HepG2 (cell line): ENCODE data around the gene BAHCC1. TPM values are rescaled to one million over a fixed set of nuclear protein-coding genes. Genes with fewer than 3 reads are reported as not detected.
A peak's percentile ranks its signal among the peaks of the same experiment; 100 is the strongest.

Experiments used
- ATM ChIP-seq: fragments of 450-650 bp; IDR thresholded peaks from 2 replicates; pipeline ENCODE4 v1.7.1; 2017; ENCODE audit warnings: mild to moderate bottlenecking, borderline replicate concordance
- CSRNP1 ChIP-seq: sonication (generic); formaldehyde crosslinking; IDR thresholded peaks from 2 replicates; pipeline ENCODE4 v1.8.1; 2023; ENCODE audit warnings: mild to moderate bottlenecking, missing genetic modification reagents
- MTA1 ChIP-seq: sonication (generic); formaldehyde crosslinking; IDR thresholded peaks from 2 replicates; pipeline ENCODE4 v1.4.0; 2020; ENCODE audit warnings: missing genetic modification reagents, mild to moderate bottlenecking, borderline replicate concordance
- PAWR ChIP-seq: sonication (generic); formaldehyde crosslinking; IDR thresholded peaks from 2 replicates; pipeline ENCODE4 v1.4.0; 2020; ENCODE audit warnings: missing genetic modification reagents, mild to moderate bottlenecking, borderline replicate concordance
- RFXANK ChIP-seq: IDR thresholded peaks from 2 replicates; pipeline ENCODE4 v1.6.1; 2016
- SAFB2 ChIP-seq: sonication (generic); formaldehyde crosslinking; IDR thresholded peaks from 2 replicates; pipeline ENCODE4 v1.5.1; 2020; ENCODE audit warnings: missing genetic modification reagents, low read depth, mild to moderate bottlenecking, borderline replicate concordance
- SMAD1 ChIP-seq: sonication (generic); formaldehyde crosslinking; IDR thresholded peaks from 2 replicates; pipeline ENCODE4 v1.4.0; 2020; ENCODE audit warnings: missing genetic modification reagents, low read depth, mild to moderate bottlenecking, borderline replicate concordance
- SOX5 ChIP-seq: IDR thresholded peaks from 2 replicates; pipeline ENCODE4 v1.6.1; 2016; ENCODE audit warnings: borderline replicate concordance
- ZNF501 ChIP-seq: sonication (generic); formaldehyde crosslinking; IDR thresholded peaks from 2 replicates; pipeline ENCODE4 v1.5.1; 2020; ENCODE audit warnings: mild to moderate bottlenecking, moderate library complexity, missing genetic modification reagents
- polyA plus RNA-seq, 8 experiments: library from polyadenylated mRNA; depleted of rRNA in 3 of 8; stranded (reverse) in 7 of 8; unstranded in 1 of 8; fragments of >200 nt; fragmentation: Illumina TruSeq in 4 of 8; extraction: Trizol in 4 of 8; gene quantifications; 2 replicates each; pipeline versions ENCODE4 v1.2.1 to v1.2.3, GENCODE V29; 2011 to 2016; ENCODE audit warnings: low read depth in 4 of 8, missing spikeins in 1 of 8, mixed read lengths in 1 of 8; ENCODE audit not compliant: insufficient read depth in 1 of 8
- total RNA-seq, 5 experiments: library from RNA; depleted of rRNA; stranded (reverse); fragments of >200 nt; fragmentation: Illumina TruSeq; extraction: Trizol; gene quantifications; 2 replicates each; pipeline ENCODE4 v1.2.3, GENCODE V29; 2016; ENCODE audit warnings: low read depth in 1 of 5
- TF ChIP-seq, protein P1 (sequence below): sonication (generic); formaldehyde crosslinking; IDR thresholded peaks from 2 replicates; pipeline ENCODE4 v1.5.0; 2020; ENCODE audit warnings: missing genetic modification reagents
- TF ChIP-seq, protein P2 (sequence below): sonication (generic); formaldehyde crosslinking; IDR thresholded peaks from 2 replicates; pipeline ENCODE4 v1.4.0; 2020; ENCODE audit warnings: missing genetic modification reagents
- TF ChIP-seq, protein P3 (sequence below): sonication (generic); formaldehyde crosslinking; IDR thresholded peaks from 2 replicates; pipeline ENCODE4 v1.5.1; 2020; ENCODE audit warnings: mild to moderate bottlenecking, missing genetic modification reagents, moderate library complexity
- TF ChIP-seq, protein P4 (sequence below): sonication (generic); formaldehyde crosslinking; IDR thresholded peaks from 2 replicates; pipeline ENCODE4 v1.9.0; 2021; ENCODE audit warnings: missing genetic modification reagents, mild to moderate bottlenecking, borderline replicate concordance

Gene BAHCC1
- total and polyA plus RNA-seq, 2 of the 13 experiments (the other 11 are each of a cell fraction or from before 2014, with no cell fraction given) = 1.4 to 1.7 TPM

GRCh38 chr17:81511804-81512561 is 116.7 kb downstream of the BAHCC1 start (continued):
- TF ChIP-seq, protein P1, sequence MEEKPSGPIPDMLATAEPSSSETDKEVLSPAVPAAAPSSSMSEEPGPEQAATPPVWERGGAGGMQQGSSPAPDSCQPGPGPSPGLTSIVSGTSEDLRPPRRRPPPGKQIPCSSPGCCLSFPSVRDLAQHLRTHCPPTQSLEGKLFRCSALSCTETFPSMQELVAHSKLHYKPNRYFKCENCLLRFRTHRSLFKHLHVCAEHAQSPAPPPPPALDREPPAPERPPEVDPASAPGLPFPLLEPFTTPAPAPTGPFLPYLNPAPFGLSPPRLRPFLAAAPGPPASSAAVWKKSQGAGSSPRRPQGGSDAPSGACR (CRISPR knock-in tag) = peak; percentile 46; the same call in 1 of the 2 replicates
- TF ChIP-seq SMAD1 (CRISPR knock-in tag) (peak; percentile 12; the same call in 1 of the 2 replicates), RFXANK (CRISPR knock-in tag) (no peak), ZNF501 (peak; percentile 32; the same call in 1 of the 2 replicates), CSRNP1 (CRISPR knock-in tag) (peak; percentile 6; the same call in 1 of the 2 replicates), MTA1 (CRISPR knock-in tag) (0 out of 2 replicates have a peak, but pooled peaks have one; percentile 5), SAFB2 (CRISPR knock-in tag) (0 out of 2 replicates have a peak, but pooled peaks have one; percentile 37), ATM (no peak), PAWR (CRISPR knock-in tag) (0 out of 2 replicates have a peak, but pooled peaks have one; percentile 32), SOX5 (CRISPR knock-in tag) (no peak)
- TF ChIP-seq, protein P2, sequence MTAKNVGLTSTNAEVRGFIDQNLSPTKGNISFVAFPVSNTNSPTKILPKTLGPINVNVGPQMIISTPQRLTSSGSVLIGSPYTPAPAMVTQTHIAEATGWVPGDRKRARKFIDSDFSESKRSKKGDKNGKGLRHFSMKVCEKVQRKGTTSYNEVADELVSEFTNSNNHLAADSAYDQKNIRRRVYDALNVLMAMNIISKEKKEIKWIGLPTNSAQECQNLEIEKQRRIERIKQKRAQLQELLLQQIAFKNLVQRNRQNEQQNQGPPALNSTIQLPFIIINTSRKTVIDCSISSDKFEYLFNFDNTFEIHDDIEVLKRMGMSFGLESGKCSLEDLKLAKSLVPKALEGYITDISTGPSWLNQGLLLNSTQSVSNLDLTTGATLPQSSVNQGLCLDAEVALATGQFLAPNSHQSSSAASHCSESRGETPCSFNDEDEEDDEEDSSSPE (CRISPR knock-in tag) = no peak
- TF ChIP-seq, protein P3, sequence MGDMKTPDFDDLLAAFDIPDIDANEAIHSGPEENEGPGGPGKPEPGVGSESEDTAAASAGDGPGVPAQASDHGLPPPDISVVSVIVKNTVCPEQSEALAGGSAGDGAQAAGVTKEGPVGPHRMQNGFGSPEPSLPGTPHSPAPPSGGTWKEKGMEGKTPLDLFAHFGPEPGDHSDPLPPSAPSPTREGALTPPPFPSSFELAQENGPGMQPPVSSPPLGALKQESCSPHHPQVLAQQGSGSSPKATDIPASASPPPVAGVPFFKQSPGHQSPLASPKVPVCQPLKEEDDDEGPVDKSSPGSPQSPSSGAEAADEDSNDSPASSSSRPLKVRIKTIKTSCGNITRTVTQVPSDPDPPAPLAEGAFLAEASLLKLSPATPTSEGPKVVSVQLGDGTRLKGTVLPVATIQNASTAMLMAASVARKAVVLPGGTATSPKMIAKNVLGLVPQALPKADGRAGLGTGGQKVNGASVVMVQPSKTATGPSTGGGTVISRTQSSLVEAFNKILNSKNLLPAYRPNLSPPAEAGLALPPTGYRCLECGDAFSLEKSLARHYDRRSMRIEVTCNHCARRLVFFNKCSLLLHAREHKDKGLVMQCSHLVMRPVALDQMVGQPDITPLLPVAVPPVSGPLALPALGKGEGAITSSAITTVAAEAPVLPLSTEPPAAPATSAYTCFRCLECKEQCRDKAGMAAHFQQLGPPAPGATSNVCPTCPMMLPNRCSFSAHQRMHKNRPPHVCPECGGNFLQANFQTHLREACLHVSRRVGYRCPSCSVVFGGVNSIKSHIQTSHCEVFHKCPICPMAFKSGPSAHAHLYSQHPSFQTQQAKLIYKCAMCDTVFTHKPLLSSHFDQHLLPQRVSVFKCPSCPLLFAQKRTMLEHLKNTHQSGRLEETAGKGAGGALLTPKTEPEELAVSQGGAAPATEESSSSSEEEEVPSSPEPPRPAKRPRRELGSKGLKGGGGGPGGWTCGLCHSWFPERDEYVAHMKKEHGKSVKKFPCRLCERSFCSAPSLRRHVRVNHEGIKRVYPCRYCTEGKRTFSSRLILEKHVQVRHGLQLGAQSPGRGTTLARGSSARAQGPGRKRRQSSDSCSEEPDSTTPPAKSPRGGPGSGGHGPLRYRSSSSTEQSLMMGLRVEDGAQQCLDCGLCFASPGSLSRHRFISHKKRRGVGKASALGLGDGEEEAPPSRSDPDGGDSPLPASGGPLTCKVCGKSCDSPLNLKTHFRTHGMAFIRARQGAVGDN (CRISPR knock-in tag) = peak; percentile 64
- TF ChIP-seq, protein P4, sequence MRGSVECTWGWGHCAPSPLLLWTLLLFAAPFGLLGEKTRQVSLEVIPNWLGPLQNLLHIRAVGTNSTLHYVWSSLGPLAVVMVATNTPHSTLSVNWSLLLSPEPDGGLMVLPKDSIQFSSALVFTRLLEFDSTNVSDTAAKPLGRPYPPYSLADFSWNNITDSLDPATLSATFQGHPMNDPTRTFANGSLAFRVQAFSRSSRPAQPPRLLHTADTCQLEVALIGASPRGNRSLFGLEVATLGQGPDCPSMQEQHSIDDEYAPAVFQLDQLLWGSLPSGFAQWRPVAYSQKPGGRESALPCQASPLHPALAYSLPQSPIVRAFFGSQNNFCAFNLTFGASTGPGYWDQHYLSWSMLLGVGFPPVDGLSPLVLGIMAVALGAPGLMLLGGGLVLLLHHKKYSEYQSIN = 0 out of 2 replicates have a peak, but pooled peaks have one; percentile 4
